Osteocyte (in vitro differentiated cells): ENCODE results near the gene HMBS. TPM values are rescaled to one million over a fixed set of nuclear protein-coding genes. Genes with fewer than 3 reads are reported as not detected.

Source experiments
- DNase-seq: peaks from one replicate; pipeline ENCODE4 v3.0.0; 2021; ENCODE audit warnings: mixed read lengths; ENCODE audit not compliant: unreplicated experiment; ENCODE audit errors: extremely low spot score
- H3K27ac Mint-ChIP-seq: one replicate; pipeline ENCODE4 v1.8.0; 2021; ENCODE audit warnings: mild to moderate bottlenecking, mixed read lengths; ENCODE audit not compliant: unreplicated experiment
- H3K27me3 Mint-ChIP-seq: one replicate; pipeline ENCODE4 v1.8.0; 2021; ENCODE audit warnings: mixed read lengths; ENCODE audit not compliant: unreplicated experiment
- H3K36me3 Mint-ChIP-seq: one replicate; pipeline ENCODE4 v1.8.0; 2021; ENCODE audit warnings: mixed read lengths; ENCODE audit not compliant: unreplicated experiment
- H3K4me1 Mint-ChIP-seq: one replicate; pipeline ENCODE4 v1.8.0; 2021; ENCODE audit warnings: mixed read lengths; ENCODE audit not compliant: unreplicated experiment
- H3K4me3 Mint-ChIP-seq: one replicate; pipeline ENCODE4 v1.8.0; 2021; ENCODE audit warnings: mild to moderate bottlenecking, moderate library complexity, mixed read lengths; ENCODE audit not compliant: unreplicated experiment
- H3K9me3 Mint-ChIP-seq: one replicate; pipeline ENCODE4 v1.8.0; 2021; ENCODE audit warnings: mixed read lengths; ENCODE audit not compliant: unreplicated experiment
- total RNA-seq: library from RNA; stranded (reverse); gene quantifications from 2 replicates; pipeline ENCODE4 v1.2.1, GENCODE V29; 2021
- TF ChIP-seq, protein P1 (sequence below): fragments of 200-600 bp; sonication (generic); IDR thresholded peaks from 2 replicates; pipeline ENCODE4 v1.5.0; 2021; ENCODE audit warnings: antibody characterized with exemption, mild to moderate bottlenecking, moderate library complexity

HMBS gene
- total RNA-seq, 1 donor from 2014 or later: 18.6 TPM

DNA sequence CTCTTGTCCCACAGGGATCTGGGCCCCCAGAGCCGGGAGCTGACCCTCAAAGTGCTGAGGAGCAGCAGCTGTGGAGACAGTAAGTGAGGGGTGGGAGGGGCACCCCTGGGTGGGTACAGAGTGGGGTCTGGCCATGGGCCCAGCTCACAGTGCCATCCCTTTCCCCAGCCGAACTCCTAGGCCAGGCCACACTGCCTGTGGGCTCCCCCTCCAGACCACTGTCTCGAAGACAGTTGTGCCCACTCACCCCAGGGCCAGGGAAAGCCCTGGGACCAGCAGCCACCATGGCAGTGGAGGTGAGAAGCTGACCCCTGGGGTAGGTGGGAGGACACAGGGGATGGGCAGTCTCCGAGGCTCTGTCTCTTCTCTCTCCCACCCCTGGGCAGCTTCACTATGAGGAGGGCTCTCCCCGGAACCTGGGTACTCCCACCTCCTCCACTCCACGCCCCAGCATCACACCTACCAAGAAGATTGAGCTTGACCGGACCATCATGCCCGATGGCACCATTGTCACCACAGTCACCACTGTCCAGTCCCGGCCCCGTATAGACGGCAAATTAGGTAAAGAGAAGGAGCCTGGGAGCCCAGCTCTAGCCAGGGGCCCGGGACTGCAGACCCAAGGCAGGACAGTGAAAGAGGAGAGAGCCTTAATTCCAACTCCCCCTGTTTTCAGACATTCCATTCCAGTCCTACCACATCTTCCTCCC lies 27.8 kb downstream of the HMBS start:
- Mint-ChIP-seq H3K4me3 (no peak overlapping the region), H3K9me3 (no peaks in the 10 kb centered on the region), H3K36me3 (peaks cover 35% of the 10 kb centered on the region), H3K27me3 (no peaks in the 10 kb centered on the region), H3K27ac (no peak overlapping the region), H3K4me1 (peaks cover 20% of the 10 kb centered on the region)
- DNase-seq: no peak
- TF ChIP-seq, protein P1, sequence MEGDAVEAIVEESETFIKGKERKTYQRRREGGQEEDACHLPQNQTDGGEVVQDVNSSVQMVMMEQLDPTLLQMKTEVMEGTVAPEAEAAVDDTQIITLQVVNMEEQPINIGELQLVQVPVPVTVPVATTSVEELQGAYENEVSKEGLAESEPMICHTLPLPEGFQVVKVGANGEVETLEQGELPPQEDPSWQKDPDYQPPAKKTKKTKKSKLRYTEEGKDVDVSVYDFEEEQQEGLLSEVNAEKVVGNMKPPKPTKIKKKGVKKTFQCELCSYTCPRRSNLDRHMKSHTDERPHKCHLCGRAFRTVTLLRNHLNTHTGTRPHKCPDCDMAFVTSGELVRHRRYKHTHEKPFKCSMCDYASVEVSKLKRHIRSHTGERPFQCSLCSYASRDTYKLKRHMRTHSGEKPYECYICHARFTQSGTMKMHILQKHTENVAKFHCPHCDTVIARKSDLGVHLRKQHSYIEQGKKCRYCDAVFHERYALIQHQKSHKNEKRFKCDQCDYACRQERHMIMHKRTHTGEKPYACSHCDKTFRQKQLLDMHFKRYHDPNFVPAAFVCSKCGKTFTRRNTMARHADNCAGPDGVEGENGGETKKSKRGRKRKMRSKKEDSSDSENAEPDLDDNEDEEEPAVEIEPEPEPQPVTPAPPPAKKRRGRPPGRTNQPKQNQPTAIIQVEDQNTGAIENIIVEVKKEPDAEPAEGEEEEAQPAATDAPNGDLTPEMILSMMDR: no peak

DNA sequence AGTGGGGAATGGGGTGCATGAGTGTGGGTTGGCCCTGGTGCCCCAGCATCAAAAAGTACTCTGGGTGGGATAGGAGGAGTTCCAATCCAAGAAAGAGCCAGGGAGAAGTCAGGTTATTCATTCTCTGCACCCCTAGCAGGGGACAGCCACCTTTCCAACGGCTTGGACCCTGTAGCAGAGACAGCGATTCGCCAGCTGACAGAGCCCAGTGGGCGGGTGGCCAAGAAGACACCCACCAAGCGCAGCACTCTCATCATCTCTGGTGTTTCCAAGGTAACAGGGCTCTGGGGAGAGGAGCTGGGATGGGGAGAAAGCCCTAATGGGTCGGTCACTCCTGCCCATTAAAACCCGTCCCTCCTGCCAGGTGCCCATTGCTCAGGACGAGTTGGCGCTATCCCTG lies 29.0 kb downstream of the HMBS start:
- H3K36me3 Mint-ChIP-seq: peaks cover 35% of the 10 kb centered on the region

DNA sequence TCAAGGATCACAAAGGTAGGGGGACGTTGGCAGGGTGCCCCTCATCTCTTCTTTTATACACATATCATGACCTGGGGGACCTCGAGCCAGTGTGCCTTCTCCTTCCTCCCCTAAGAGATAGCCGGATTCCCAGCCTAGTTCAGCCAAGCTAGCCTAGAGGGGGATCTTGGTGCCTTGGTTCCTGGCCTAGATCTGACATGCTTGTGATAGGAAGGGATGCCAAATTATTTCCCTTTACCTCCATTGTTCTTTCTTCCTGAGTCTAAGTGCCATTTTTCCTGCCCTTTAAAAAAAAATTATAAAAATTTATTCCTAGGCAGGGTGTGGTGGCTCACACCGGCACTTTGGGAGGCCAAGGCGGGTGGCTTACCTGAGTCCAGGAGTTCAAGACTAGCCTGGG lies 29.7 kb downstream of the HMBS start:
- Mint-ChIP-seq H3K9me3 (no peaks in the 10 kb centered on the region), H3K36me3 (peaks cover 35% of the 10 kb centered on the region), H3K4me3 (no peak overlapping the region), H3K27me3 (no peaks in the 10 kb centered on the region), H3K27ac (no peak overlapping the region), H3K4me1 (peaks cover 7% of the 10 kb centered on the region)
- no peak for DNase-seq
- TF ChIP-seq, protein P1: no peak

More for the DNA sequence above, 29.0 kb downstream of the HMBS start:
- Mint-ChIP-seq H3K4me3 (no peak overlapping the region), H3K4me1 (peaks cover 13% of the 10 kb centered on the region), H3K27me3 (no peaks in the 10 kb centered on the region), H3K9me3 (no peaks in the 10 kb centered on the region), H3K27ac (no peak overlapping the region)
- TF ChIP-seq, protein P1: no peak
- DNase-seq: no peak

DNA sequence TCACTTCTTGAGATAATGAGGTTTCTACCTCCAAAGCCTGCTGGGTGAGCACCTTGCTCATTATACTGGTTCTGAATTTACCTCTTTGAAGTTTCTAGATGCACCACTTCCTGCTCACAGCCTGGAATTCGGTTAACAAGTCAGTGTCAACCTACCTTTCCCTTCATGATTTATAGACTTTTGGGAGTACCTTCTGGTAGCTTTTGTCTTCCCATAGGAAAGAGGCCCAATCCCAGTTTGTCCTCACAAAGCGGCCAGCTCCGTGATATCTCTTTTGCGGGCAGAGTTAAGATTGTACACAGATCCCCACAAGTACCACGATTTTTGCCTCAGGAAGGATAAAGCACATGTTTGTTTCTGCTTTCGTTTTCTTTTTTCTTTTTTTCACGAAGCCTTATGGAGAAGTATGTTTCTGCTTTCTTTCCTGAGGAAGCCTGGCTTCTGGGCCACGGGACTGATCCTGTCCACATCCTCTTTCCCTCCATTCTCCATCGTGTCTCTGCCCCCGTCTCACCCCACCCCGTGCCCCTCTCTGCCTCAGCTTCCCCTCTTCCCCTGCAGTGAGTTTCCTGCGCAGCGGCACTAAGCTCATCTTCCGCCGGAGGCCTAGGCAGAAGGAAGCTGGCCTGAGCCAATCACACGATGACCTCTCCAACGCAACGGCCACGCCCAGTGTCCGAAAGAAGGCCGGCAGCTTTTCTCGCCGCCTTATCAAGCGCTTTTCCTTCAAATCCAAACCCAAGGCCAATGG lies 31.0 kb downstream of the HMBS start:
- Mint-ChIP-seq H3K36me3 (peaks cover 32% of the 10 kb centered on the region), H3K27ac (no peak overlapping the region), H3K9me3 (no peaks in the 10 kb centered on the region), H3K4me1 (peaks cover 8% of the 10 kb centered on the region), H3K4me3 (no peak overlapping the region), H3K27me3 (no peaks in the 10 kb centered on the region)
- TF ChIP-seq, protein P1: no peak
- DNase-seq: no peak

DNA sequence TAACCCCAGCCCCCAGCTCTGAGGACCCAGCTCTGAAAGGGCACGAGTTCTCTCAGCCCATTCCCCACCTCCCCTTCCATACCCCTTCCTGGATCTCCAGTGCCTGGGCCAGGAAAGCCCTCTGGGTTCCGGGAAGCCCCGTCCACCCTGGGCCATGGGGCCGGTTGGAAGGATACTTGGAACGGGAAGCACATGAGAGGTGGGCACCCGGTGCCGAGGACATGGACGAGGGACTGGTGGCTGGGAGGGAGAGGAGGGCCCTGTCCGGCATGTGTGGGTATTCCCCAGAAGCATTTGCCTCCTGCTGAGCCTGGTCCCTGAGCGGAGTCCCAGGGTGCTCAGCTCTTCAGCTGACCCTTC lies 31.5 kb downstream of the HMBS start:
- Mint-ChIP-seq H3K9me3 (no peaks in the 10 kb centered on the region), H3K4me1 (peaks cover 13% of the 10 kb centered on the region), H3K27ac (no peak overlapping the region), H3K36me3 (peaks cover 32% of the 10 kb centered on the region), H3K27me3 (no peaks in the 10 kb centered on the region), H3K4me3 (no peak overlapping the region)
- no peak for DNase-seq
- TF ChIP-seq, protein P1: no peak
